Neural cell (in vitro differentiated cells): ENCODE data around the gene LPAR5. TPM values are rescaled to one million over a fixed set of nuclear protein-coding genes. Genes with fewer than 3 reads are reported as not detected.

Source experiments
- H2AFZ ChIP-seq: fragments of 200-600, 300-800 bp; sonication (generic), shearing (Covaris generic); 2 replicates; pipeline ENCODE4 v1.6.0; 2014; ENCODE audit warnings: low read depth, mild to moderate bottlenecking, antibody characterized with exemption, low read length, moderate library complexity
- H3F3A ChIP-seq: fragments of 200-600 bp; shearing (Covaris generic); 2 replicates; pipeline ENCODE4 v1.6.1; 2016; ENCODE audit warnings: mild to moderate bottlenecking, moderate library complexity, mixed read lengths, antibody characterized with exemption, low read length; ENCODE audit not compliant: insufficient read depth, poor library complexity, severe bottlenecking
- H3K27ac ChIP-seq: fragments of 200-600, 300-800 bp; sonication (generic), shearing (Covaris generic); 2 replicates; pipeline ENCODE4 v1.5.1; 2014; ENCODE audit warnings: mild to moderate bottlenecking, low read length, moderate library complexity
- H3K27me3 ChIP-seq: fragments of 300-800, 200-600 bp; sonication (generic), shearing (Covaris generic); 2 replicates; pipeline ENCODE4 v1.6.0; 2014; ENCODE audit warnings: mild to moderate bottlenecking, low read depth, low read length, moderate library complexity; ENCODE audit not compliant: insufficient read depth
- H3K36me3 ChIP-seq: fragments of 300-800, 200-600 bp; sonication (generic), shearing (Covaris generic); 2 replicates; pipeline ENCODE4 v1.5.1; 2014; ENCODE audit warnings: mild to moderate bottlenecking, antibody characterized with exemption, low read length, moderate library complexity; ENCODE audit not compliant: insufficient read depth
- H3K4me2 ChIP-seq: fragments of 300-800, 200-600 bp; sonication (generic), shearing (Covaris generic); 2 replicates; pipeline ENCODE4 v1.6.0; 2014; ENCODE audit warnings: mild to moderate bottlenecking, low read length
- H3K4me3 ChIP-seq: fragments of 300-800, 200-600 bp; sonication (generic), shearing (Covaris generic); 2 replicates; pipeline ENCODE4 v1.5.1; 2014; ENCODE audit warnings: mild to moderate bottlenecking, low read length, moderate library complexity
- H3K79me2 ChIP-seq: fragments of 200-600 bp; shearing (Covaris generic); replicated peaks from 2 replicates; pipeline ENCODE4 v1.6.0; 2014; ENCODE audit warnings: mild to moderate bottlenecking, low read length, moderate library complexity; ENCODE audit not compliant: insufficient read depth
- H3K9ac ChIP-seq: fragments of 300-800, 200-600 bp; sonication (generic), shearing (Covaris generic); 2 replicates; pipeline ENCODE4 v1.6.1; 2016; ENCODE audit warnings: mild to moderate bottlenecking, low read length, mixed read lengths
- H3K9me2 ChIP-seq: fragments of 200-600 bp; shearing (Covaris generic); 2 replicates; pipeline ENCODE4 v1.6.1; 2016; ENCODE audit warnings: mild to moderate bottlenecking, low read length, mixed read lengths; ENCODE audit not compliant: insufficient read depth
- H3K9me3 ChIP-seq: fragments of 200-600, 300-800 bp; sonication (generic), shearing (Covaris generic); 2 replicates; pipeline ENCODE4 v1.6.1; 2016; ENCODE audit warnings: mild to moderate bottlenecking, mixed run types, low read length, moderate library complexity, mixed read lengths
- H4K20me1 ChIP-seq: fragments of 200-600 bp; shearing (Covaris generic); 2 replicates; pipeline ENCODE4 v1.6.1; 2016; ENCODE audit warnings: mild to moderate bottlenecking, mixed run types; ENCODE audit not compliant: insufficient read depth
- EP300 ChIP-seq: fragments of 450-650 bp; conservative IDR thresholded peaks from 2 replicates; pipeline ENCODE4 v1.6.1; 2014; ENCODE audit warnings: antibody characterized with exemption, mild to moderate bottlenecking, moderate library complexity; ENCODE audit not compliant: poor library complexity, severe bottlenecking
- EZH2 ChIP-seq: fragments of 200-600, 300-800 bp; shearing (Covaris generic), sonication (generic); IDR thresholded peaks from 2 replicates; pipeline ENCODE4 v1.6.1; 2014; ENCODE audit warnings: antibody characterized with exemption, low read length, borderline replicate concordance, mild to moderate bottlenecking; ENCODE audit not compliant: insufficient read depth, poor library complexity, severe bottlenecking
- MXI1 ChIP-seq: fragments of 450-650 bp; conservative IDR thresholded peaks from 2 replicates; pipeline ENCODE4 v1.6.1; 2014; ENCODE audit warnings: antibody characterized with exemption, mild to moderate bottlenecking; ENCODE audit not compliant: poor library complexity, severe bottlenecking
- POLR2AphosphoS5 ChIP-seq: IDR thresholded peaks from 2 replicates; pipeline ENCODE4 v1.6.1; 2012
- RAD21 ChIP-seq: fragments of 450-650 bp; conservative IDR thresholded peaks from 2 replicates; pipeline ENCODE4 v1.6.1; 2014; ENCODE audit warnings: antibody characterized with exemption, mild to moderate bottlenecking, moderate library complexity
- SMC3 ChIP-seq: fragments of 450-650 bp; conservative IDR thresholded peaks from 2 replicates; pipeline ENCODE4 v1.6.1; 2014; ENCODE audit warnings: antibody characterized with exemption, mild to moderate bottlenecking, moderate library complexity; ENCODE audit not compliant: poor library complexity
- TAF1 ChIP-seq: IDR thresholded peaks from 2 replicates; pipeline ENCODE4 v1.6.1; 2012; ENCODE audit warnings: low read depth
- polyA plus RNA-seq: library from polyadenylated mRNA; depleted of rRNA; stranded (reverse); fragments of >200 nt; gene quantifications from 2 replicates; pipeline ENCODE4 v1.2.3, GENCODE V29; 2014
- TF ChIP-seq, protein P1 (sequence below): fragments of 450-650 bp; IDR thresholded peaks from 2 replicates; pipeline ENCODE4 v1.5.1; 2014; ENCODE audit warnings: antibody characterized with exemption, mild to moderate bottlenecking, moderate library complexity; ENCODE audit not compliant: poor library complexity, severe bottlenecking
- TF ChIP-seq, protein P2 (sequence below): IDR thresholded peaks from 2 replicates; pipeline ENCODE4 v1.6.1; 2012; ENCODE audit warnings: borderline replicate concordance

The LPAR5 gene
- polyA plus RNA-seq, 1 donor from 2014 or later = not detected

DNA sequence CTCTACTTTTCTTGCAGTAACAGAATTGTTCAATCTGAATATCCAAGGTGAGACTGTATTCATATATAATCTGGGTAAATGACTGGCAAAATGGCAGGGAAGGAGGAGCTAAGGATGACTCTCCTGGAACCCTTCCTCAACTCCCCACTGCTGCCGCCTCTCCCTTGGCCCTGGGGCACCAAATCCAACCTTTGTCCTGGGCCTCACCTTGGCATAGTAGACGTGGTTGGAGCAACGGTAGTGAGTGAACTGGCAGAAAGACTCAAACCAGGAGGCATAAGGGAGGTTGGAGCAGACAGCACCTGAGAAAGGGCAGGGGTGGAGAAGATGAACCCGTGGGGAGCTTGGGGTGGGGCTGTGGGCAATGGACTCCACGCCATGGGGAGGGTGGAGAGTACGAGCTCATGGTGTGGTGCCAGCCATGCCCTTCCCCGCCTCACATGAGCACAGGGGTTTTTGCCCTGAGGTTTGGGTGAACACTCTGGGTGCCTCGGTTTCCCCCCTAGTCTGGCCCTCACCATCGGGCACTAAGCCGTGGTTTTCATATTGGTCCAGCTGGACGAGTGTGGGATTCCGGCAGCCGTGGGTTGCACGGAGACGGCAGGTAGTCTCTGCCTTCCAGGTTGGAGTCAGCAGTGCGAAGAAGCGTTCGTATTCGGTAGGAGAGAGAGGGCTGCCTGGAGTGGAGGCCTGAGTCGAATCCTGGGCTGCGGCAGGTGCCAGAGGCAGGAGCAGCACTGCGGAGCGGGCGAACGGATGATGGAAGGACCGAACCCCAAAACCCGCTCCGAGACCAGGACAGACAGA lies 10.7 kb upstream of the LPAR5 start:
- H3K9me2 ChIP-seq = no peaks in the 10 kb centered on the region
- no peaks in the 10 kb centered on the region for H3F3A ChIP-seq
- no peaks in the 10 kb centered on the region for H3K79me2 ChIP-seq
- H3K4me3 ChIP-seq = no peak overlapping the region
- no peak overlapping the region for H3K4me2 ChIP-seq
- no peak for TF ChIP-seq TAF1
- no peak overlapping the region for H3K27ac ChIP-seq
- peaks cover 10% of the 10 kb centered on the region for H3K36me3 ChIP-seq
- H3K9ac ChIP-seq = no peak overlapping the region
- no peaks in the 10 kb centered on the region for H4K20me1 ChIP-seq
- H2AFZ ChIP-seq = no peak overlapping the region
- H3K27me3 ChIP-seq = no peaks in the 10 kb centered on the region
- no peaks in the 10 kb centered on the region for H3K9me3 ChIP-seq

DNA sequence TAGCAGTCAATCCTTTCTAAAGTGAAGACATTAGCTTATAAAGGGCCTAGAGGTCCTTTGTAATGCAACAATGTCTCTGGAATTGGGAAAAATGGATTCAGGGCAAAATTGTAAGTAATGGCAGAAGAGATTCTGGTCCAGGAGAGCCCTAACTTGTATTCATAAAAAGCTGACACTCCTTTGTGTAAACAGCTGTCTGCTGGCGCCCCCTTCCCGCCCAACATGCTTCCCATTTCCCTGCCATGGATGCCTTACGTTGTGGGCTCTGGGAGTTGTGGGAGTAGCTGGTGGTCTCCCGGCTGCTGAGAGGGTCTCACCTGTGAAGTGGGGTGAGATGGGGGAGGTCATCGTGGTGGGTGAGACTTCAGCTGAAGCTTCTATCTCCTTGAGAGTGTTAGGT lies 9.1 kb upstream of the LPAR5 start:
- no peaks in the 10 kb centered on the region for H3K9me3 ChIP-seq
- H3K79me2 ChIP-seq = no peaks in the 10 kb centered on the region
- TF ChIP-seq, protein P1, sequence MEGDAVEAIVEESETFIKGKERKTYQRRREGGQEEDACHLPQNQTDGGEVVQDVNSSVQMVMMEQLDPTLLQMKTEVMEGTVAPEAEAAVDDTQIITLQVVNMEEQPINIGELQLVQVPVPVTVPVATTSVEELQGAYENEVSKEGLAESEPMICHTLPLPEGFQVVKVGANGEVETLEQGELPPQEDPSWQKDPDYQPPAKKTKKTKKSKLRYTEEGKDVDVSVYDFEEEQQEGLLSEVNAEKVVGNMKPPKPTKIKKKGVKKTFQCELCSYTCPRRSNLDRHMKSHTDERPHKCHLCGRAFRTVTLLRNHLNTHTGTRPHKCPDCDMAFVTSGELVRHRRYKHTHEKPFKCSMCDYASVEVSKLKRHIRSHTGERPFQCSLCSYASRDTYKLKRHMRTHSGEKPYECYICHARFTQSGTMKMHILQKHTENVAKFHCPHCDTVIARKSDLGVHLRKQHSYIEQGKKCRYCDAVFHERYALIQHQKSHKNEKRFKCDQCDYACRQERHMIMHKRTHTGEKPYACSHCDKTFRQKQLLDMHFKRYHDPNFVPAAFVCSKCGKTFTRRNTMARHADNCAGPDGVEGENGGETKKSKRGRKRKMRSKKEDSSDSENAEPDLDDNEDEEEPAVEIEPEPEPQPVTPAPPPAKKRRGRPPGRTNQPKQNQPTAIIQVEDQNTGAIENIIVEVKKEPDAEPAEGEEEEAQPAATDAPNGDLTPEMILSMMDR = peak; percentile 45
- TF ChIP-seq EZH2 = no peak
- no peak for TF ChIP-seq TAF1
- TF ChIP-seq, protein P2, sequence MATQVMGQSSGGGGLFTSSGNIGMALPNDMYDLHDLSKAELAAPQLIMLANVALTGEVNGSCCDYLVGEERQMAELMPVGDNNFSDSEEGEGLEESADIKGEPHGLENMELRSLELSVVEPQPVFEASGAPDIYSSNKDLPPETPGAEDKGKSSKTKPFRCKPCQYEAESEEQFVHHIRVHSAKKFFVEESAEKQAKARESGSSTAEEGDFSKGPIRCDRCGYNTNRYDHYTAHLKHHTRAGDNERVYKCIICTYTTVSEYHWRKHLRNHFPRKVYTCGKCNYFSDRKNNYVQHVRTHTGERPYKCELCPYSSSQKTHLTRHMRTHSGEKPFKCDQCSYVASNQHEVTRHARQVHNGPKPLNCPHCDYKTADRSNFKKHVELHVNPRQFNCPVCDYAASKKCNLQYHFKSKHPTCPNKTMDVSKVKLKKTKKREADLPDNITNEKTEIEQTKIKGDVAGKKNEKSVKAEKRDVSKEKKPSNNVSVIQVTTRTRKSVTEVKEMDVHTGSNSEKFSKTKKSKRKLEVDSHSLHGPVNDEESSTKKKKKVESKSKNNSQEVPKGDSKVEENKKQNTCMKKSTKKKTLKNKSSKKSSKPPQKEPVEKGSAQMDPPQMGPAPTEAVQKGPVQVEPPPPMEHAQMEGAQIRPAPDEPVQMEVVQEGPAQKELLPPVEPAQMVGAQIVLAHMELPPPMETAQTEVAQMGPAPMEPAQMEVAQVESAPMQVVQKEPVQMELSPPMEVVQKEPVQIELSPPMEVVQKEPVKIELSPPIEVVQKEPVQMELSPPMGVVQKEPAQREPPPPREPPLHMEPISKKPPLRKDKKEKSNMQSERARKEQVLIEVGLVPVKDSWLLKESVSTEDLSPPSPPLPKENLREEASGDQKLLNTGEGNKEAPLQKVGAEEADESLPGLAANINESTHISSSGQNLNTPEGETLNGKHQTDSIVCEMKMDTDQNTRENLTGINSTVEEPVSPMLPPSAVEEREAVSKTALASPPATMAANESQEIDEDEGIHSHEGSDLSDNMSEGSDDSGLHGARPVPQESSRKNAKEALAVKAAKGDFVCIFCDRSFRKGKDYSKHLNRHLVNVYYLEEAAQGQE = no peak
- TF ChIP-seq RAD21 = peak; percentile 55
- peak; percentile 57 for TF ChIP-seq SMC3
- no peak for TF ChIP-seq MXI1
- TF ChIP-seq EP300 = no peak
- no peak for TF ChIP-seq POLR2AphosphoS5
- H3F3A ChIP-seq = no peaks in the 10 kb centered on the region
- H3K36me3 ChIP-seq = no peaks in the 10 kb centered on the region
- H3K4me3 ChIP-seq = no peak overlapping the region
- no peaks in the 10 kb centered on the region for H3K9me2 ChIP-seq
- no peaks in the 10 kb centered on the region for H3K27me3 ChIP-seq
- H2AFZ ChIP-seq = no peak overlapping the region
- no peak overlapping the region for H3K4me2 ChIP-seq
- H3K27ac ChIP-seq = no peak overlapping the region
- no peaks in the 10 kb centered on the region for H4K20me1 ChIP-seq
- no peak overlapping the region for H3K9ac ChIP-seq
